Astrocyte of the hippocampus (primary cell): Measurements from ENCODE around the gene RHBDF1.
A peak's percentile ranks its signal among the peaks of the same experiment; 100 is the strongest.

Experiments used
- DNase-seq: peaks from one replicate; pipeline ENCODE4 v3.0.0; 2011; ENCODE audit warnings: low read depth, low spot score

The RHBDF1 gene

GRCh38 chr16:75580-76501 lies 3.4 kb upstream of the RHBDF1 start:
- peak; percentile 64 for DNase-seq

DNA sequence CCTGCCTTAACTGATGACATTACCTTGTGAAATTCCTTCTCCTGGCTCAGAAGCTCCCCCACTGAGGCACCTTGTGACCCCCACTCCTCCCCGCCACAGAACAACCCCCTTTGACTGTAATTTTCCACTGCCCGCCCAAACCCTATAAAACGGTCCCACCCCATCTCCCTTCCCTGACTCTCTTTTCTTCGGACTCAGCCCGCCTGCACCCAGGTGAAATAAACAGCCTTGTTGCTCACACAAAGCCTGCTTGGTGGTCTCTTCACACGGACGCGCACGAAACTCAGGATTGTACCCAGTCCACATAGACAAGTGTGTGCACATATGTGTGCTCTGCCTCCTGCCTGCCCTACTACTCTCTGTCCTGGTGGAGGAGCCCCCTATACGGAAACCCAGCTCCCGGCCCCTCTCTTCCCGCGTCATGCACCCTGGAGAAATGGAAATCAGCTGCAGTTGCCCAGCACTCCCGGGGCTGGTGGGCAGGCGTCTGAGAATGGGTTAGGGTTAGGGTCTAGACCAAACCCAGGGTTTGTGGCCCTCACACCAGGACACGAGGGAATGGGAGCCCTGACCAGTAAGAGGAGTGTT lies 2.4 kb upstream of the RHBDF1 start:
- DNase-seq, result no peak

GRCh38 chr16:74051-74746 lies 1.8 kb upstream of the RHBDF1 start:
- no peak for DNase-seq

- peak; percentile 75 for DNase-seq
These were observed 660 bp downstream of the RHBDF1 start for GRCh38 chr16:71540-72401.

GRCh38 chr16:71210-71539 lies 1.3 kb downstream of the RHBDF1 start:
- no peak for DNase-seq

GRCh38 chr16:69181-69580 lies 3.2 kb downstream of the RHBDF1 start:
- no peak for DNase-seq

DNA sequence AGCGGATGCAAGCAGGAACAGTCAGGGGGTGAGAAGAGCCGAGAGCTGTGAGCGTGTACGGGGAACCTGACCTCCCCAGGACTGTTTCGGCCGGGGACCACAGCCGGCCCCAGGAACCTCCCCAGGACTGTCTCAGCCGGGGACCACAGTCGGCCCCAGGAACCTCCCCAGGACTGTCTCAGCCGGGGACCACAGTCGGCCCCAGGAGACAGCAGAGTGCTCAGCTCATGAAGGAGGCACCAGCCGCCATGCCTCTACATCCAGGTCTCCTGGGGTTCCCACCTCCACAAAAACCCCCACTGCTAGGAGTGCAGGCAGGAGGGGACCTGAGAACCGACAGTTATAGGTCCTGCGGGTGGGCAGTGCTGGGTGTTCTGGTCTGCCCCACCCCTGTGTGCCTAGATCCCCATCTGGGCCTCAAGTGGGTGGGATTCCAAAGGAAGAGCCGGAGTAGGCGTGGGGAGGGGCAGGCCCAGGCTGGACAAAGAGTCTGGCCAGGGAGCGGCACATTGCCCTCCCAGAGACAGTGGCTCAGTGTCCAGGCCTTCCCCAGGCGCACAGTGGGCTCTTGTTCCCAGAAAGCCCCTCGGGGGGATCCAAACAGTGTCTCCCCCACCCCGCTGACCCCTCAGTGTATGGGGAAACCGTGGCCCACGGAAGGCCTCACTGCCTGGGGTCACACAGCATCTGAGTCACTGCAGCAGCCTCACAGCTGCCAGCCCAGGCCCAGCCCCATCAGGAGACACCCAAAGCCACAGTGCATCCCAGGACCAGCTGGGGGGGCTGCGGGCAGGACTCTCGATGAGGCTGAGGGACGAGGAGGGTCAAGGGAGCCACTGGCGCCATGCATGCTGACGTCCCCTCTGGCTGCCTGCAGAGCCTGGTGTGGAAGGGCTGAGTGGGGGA lies 4.3 kb downstream of the RHBDF1 start:
- DNase-seq, result no peak

DNA sequence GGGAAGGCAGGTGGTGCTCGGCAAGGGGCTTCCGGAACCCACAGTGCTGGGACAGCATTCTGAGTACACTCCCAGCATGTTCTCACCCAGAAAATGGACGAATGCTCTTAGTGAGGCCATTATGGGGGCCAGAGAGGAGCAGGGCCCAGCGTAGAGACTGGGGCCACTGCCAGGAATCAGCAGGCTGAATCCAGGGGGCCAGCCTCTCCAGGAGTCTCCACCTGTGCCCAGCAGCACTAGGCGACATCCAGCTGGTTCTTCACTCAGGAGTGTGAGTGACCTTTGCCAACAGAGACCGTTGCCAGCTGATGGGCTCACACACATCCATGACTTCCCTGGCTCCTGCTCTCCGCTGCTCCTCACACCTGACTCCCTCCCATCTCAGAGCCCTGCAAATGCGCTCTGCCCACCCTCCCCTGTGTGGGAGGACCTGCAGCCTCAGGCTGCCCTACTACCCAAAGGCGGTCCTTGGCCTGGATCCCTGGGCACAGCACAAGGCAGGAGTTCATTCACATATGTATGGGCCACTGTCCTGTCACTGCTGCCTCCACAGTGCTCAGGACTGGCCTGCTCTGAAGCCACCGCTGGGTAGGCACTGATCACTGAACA lies 5.1 kb downstream of the RHBDF1 start:
- DNase-seq, result no peak

GRCh38 chr16:66309-67182 lies 5.9 kb downstream of the RHBDF1 start:
- DNase-seq, result no peak

DNA sequence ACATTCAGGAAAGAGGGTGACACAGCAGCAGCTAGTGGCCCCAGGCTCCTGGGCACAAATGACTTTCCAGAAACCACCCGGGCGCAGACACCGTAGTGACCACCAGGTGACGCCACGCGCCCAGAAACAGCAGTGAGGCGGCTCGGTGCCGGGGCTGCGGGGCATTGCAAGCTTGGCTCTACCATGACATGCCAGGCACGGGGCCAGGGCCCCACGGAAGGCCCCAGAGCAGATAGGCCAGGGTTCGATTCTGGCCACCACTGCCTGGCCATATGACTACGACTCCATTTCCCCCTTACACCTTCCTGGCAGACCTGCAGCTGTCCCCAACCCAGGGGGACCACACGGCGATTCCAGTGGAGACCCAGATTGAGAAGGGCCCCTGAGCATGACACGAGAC lies 6.7 kb downstream of the RHBDF1 start:
- peak; percentile 88 for DNase-seq

GRCh38 chr16:64914-65255 lies 7.5 kb downstream of the RHBDF1 start:
- DNase-seq, result no peak

GRCh38 chr16:63998-64913 lies 8.2 kb downstream of the RHBDF1 start:
- no peak for DNase-seq

GRCh38 chr16:63466-63865 lies 9.0 kb downstream of the RHBDF1 start:
- no peak for DNase-seq

DNA sequence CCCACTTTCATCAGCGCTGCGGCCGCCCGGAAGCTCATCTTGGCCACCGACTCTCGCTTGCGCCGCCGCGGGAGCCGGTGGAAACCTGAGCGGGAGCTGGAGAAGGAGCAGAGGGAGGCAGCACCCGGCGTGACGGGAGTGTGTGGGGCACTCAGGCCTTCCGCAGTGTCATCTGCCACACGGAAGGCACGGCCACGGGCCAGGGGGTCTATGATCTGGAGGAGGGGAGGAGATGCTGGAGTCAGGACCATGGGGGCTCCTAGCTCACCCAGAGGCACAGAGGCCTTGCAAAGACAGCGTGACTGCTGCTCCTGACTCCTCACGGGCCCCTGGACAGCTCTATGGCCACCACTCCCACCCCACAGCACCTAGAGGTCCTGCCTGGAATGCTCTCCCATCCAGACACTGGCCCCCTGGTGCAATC lies 9.5 kb downstream of the RHBDF1 start:
- no peak for DNase-seq

DNA sequence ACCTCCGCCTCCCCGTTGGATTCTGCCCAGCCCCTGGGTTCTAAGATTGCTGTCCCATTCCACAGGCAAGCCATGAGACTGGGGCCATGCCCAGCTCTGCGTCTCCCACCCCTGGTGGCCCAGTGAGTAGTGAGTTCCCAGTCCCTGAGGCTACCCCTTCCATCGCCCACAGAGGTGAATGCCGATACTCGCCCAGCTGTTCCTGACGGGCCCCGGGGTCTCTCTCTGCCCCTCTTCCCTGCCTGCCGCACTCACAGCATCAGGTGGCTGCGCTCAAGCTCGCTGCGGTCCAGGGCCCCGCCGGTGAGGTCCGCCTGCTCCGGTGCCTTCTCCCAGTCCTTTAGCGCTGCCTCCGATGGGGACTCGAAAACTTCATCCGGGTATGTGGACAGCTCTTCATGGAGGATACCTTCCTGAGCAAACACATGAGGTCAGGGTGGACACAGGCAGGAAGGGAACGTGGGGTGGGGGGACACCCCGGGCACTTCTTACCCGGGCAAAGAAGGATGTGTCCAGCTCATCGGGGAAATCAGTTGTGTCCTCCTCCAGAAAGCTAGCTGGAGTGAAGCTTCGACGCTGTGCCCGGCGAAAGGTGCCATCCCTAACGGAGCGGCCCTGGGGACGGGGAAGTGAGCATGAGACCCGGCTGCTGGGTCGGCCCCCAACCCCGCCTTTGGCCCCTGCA lies 10.0 kb downstream of the RHBDF1 start:
- no peak for DNase-seq

DNA sequence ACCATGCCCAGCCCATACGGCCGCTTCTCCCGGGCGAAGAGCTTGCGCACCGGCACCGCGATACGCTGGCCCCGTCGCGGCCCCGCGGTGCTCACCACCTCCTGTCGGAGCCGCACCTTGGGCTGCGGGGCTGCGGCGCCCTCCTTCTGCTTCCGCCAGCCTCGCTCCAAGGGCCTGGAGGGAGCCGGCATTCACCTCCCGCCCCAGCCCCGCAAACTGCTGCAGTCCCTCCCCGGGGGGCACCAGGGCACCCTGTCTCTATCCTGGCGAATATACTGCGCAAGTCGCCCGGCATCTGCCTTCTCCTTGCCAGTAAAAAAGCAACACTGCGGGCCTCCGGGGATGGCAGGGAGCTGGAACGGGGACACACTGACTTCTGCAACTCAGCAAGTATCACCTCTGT lies 10.6 kb downstream of the RHBDF1 start:
- no peak for DNase-seq

- no peak for DNase-seq
These were observed 11.2 kb downstream of the RHBDF1 start for GRCh38 chr16:60929-61878.
